ENCODE measurements around the gene PLXNB1.

The PLXNB1 gene

GRCh38 chr3:48467110-48467454, 37.2 kb upstream of the PLXNB1 start:
- Histone ChIP-seq H3K36me3 (ENCODE audit: control insufficient read depth in 2 of 2, insufficient read depth in 1 of 2, low read length in 2 of 2) (peaks cover 0 to 72% of the 10 kb centered on the region in 2 experiments; a peak in 2 of 3 replicates), H3K4me1 (ENCODE audit: control insufficient read depth, insufficient read depth, low read length) (no peaks in the 10 kb centered on the region), H3K4me3 (ENCODE audit: low read depth, low read length) (no peak overlapping the region), H3K9me3 (ENCODE audit: control insufficient read depth, insufficient read depth, low read depth, low read length) (no peaks in the 10 kb centered on the region), H3K27ac (ENCODE audit: extremely low read depth, low read depth, low read length) (no peak overlapping the region)
- CTCF ChIA-PET: interaction anchor here (0.8 kb wide), 1 partner anchor 81 kb away, joined by 4 read pairs; no protein-coding TSS in a partner anchor
- POLR2A ChIA-PET: interaction anchor here (0.7 kb wide), 1 partner anchor 40 kb away, joined by 3 read pairs; no protein-coding TSS in a partner anchor
- TF ChIP-seq ZNF335 (tag by site-specific recombination; conservative IDR thresholded peaks at IDR 0.05) (no peak), ZNF214 (tag by site-specific recombination; IDR thresholded peaks at IDR 0.05; ENCODE audit: borderline replicate concordance) (no peak), ZNF518A (tag by site-specific recombination; conservative IDR thresholded peaks at IDR 0.05; ENCODE audit: low read depth) (no peak), ZNF792 (tag by site-specific recombination; IDR thresholded peaks at IDR 0.05) (no peak), BCL11B (tag by site-specific recombination; IDR thresholded peaks at IDR 0.05; ENCODE audit: low read depth) (no peak), ZNF423 (tag by site-specific recombination; IDR thresholded peaks at IDR 0.05) (no peak), ZNF560 (tag by site-specific recombination; IDR thresholded peaks at IDR 0.05; ENCODE audit: borderline replicate concordance) (no peak), INSM2 (tag by site-specific recombination; IDR thresholded peaks at IDR 0.05) (no peak), ZNF549 (tag by site-specific recombination; IDR thresholded peaks at IDR 0.05) (no peak), ZNF391 (tag by site-specific recombination; IDR thresholded peaks at IDR 0.05; ENCODE audit: borderline replicate concordance, low read depth) (no peak)

GRCh38 chr3:48466386-48467109, 36.7 kb upstream of the PLXNB1 start:
- Histone ChIP-seq H3K4me1 (ENCODE audit: control insufficient read depth, insufficient read depth, low read length) (no peaks in the 10 kb centered on the region), H3K36me3 (ENCODE audit: control insufficient read depth in 2 of 2, insufficient read depth in 1 of 2, low read length in 2 of 2) (peaks cover 0 to 72% of the 10 kb centered on the region in 2 experiments; a peak in 2 of 3 replicates), H3K4me3 (ENCODE audit: low read depth, low read length) (no peak overlapping the region), H3K9me3 (ENCODE audit: control insufficient read depth, insufficient read depth, low read depth, low read length) (no peaks in the 10 kb centered on the region), H3K27ac (ENCODE audit: extremely low read depth, low read depth, low read length) (no peak overlapping the region)
- ChIA-PET POLR2A (interaction anchor here (0.6 to 0.7 kb wide), 3 partner anchors 8 to 41 kb away, joined by 3 to 4 read pairs (median 3); no protein-coding TSS in a partner anchor), CTCF (interaction anchor here (0.8 kb wide), 1 partner anchor 81 kb away, joined by 4 read pairs; no protein-coding TSS in a partner anchor)
- peak; percentile 76 for TF ChIP-seq GLIS1 (tag by site-specific recombination; IDR thresholded peaks at IDR 0.05)
- TF ChIP-seq ZNF24 (tag by site-specific recombination; IDR thresholded peaks at IDR 0.05): no peak
- 0 out of 2 replicates have a peak, but pooled peaks have one; percentile 16 for TF ChIP-seq GLIS2 (tag by site-specific recombination; IDR thresholded peaks at IDR 0.05)

Measured in HEK293 (cell line).